ENCODE measurements around the gene RAX2.
"Not testable (repeated sequence)": the region's sequence is repeated elsewhere in the genome, so short reads cannot be mapped to it uniquely, and the experiment has no call there.

The RAX2 gene

DNA sequence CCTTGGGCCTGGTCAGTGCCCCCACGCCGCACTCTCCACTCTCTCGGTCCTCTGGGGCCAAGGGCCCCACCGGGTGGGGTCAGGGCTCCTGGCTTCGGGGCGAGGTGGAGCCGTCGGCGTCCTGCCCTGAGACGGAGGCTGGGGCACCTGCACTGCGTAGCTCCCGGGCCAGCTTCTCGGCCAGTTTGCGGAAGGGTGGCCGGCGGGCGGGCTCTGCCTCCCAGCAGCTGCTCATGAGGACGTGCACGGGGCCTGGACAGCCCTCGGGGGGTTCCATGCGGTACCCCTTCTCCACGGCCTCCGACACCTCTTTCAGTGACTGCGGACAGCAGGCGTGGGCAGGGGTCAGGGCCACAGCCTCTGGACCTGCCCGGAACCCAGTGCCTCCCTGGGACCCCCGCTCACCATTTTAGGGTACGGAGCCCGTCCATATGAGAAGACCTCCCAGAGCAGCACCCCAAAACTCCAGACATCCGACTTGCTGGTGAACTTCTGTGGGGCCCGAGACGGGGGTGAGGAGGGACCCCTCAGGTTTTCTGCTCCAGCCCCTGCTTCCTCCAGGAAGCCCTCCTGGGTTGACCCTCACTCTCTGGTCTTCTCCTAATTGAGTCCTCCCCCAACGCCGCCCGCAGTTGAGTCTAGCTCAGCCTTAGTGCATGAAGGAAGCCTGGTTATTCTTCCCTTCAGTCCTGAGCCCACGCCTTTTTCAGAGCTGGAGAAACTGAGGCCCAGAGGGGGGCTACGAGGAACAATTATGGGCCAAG is 6.3 kb upstream of the RAX2 start:
- no peak for DNase-seq (ENCODE audit: low spot score)

DNA sequence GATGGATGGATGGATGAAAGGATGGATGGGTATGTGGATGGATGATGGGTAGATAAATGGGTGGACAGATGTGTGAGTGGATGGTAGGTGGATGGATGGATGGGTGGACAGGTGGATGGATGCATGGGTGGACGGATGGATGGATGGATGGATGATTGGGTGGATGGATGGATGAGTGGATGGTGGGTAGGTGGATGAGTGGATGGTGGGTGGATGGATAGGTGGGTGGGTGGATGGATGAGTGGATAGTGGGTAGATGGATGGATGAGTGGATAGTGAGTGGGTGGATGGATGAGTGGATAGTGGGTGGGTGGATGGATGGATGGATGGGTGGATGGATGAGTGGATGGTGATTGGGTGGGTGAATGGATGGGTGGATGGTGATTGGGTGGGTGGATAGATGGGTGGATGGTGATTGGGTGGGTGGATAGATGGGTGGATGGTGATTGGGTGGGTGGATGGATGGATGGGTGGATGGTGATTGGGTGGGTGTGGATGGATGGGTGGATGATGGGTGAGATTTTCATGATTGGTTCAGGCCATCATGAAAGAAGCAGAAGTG is 4.5 kb upstream of the RAX2 start:
- DNase-seq (ENCODE audit: low spot score): no peak

GRCh38 chr19:3775831-3776230 is 3.8 kb upstream of the RAX2 start:
- no peak for DNase-seq (ENCODE audit: low spot score)

- DNase-seq (ENCODE audit: low spot score): no peak
Observed at GRCh38 chr19:3775374-3775711, 3.3 kb upstream of the RAX2 start.

DNA sequence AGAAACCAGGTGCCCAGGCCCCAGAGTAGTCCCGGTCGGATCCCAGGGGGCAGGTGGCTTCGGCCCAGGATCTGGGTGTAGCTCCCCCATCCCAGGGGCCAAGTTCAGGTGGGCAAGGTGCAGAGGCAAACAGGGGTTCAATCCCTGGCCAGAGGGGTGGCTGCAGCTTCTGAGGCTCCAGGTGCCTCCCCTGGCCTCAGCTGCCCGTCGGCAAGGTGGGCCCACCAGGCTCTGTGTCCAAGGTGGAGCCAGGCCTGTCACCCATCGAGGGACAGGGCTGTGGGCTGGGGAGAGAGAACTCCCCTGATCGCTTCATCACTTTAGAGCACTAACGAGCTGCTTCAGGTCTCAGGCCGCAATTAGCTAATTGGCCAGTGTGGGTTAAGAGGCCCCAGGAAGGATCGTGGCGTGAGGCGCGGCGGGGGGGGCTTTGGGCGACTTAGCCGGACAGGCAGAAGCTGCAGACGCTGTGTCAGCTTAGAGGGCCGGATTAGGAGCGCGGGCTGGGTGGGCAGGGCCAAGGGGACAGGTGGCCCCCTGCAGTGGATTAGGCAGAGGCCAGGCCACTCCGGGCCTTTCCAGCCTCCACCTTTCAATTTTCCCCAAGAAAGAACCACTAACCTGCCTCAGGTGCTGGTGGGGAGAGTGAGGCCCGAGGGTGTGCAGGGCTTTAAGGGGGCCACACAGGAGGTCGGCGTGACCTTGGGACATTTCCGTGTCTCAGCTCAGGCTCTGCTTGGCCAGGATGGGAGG is 2.8 kb upstream of the RAX2 start:
- DNase-seq (ENCODE audit: low spot score): no peak

DNA sequence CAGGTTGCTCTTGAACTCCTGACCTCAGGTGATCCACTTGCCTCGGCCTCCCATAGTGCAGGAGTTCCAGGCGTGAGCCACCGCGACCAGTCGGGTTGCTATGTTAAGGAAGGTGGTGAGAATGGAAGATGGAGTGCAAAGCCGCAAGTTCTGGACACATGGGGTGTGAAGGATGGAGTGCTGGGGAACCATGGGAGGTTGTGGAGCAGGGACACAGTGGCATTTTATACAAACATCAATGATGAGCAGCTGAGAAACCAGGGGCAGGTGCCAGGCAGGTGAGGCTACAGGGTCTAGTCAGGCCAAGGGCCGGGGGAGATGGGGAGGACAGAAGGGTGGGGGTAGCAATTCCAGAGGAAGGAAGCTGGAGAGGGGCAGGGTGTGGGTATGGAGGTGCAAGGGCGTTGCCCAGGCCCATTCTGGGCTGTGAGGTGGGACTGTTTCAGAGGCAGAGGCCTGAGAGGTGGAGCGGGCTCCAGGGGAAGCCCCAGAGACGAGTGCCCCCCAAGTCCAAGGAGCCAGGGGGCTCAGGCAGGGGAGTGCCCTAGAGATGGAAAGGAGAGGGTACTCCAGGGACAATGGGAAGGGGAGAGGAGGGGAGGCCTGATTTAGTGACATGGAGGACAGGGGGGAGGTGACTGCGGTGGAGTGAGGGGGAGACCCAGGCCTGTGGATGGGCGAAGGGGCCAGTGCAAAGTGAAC is 1.9 kb upstream of the RAX2 start:
- no peak for DNase-seq (ENCODE audit: low spot score)

DNA sequence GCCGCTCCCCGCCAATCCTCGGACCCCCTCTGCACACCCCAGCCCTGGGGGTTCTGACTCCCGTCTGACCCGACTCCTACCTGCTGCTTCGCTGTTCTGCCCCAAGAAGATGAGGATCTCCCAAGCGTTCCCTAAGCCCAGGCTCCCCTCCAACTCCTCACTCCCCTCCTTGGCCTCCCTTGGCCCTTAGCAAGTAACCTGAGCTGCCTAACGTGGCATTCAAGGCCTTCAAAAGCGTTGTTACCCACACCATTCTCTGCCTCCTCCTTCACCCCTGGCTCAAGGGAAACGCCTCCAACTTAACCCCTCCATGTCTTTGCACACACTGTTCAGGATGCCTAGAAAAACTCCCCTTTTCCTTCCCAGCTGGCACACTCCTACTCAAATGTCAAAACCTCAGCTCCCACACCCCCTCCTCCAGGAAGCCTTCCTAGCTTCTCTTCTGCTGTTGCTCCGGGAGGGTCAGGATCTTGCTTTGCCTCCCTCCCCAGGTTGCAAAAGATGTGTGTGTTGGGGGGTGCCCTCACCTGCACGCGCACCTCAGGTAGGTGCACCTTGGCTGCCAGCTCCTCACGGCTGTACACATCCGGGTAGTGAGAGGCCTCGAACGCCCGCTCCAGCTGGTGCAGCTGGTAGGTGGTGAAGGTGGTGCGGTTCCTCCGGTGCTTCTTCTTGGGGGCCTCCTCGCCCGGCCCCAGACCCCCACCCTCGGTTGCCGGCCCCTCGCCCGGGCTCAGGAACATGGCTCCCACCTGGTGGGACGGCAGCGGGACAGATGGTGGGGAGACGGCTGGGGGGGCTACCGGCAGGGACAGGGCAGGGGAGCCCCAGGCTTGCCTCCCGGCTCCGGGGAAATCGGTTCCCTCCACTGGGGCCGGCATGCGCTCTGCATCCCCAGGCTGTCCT is 775 bp downstream of the RAX2 start:
- no peak for DNase-seq (ENCODE audit: low spot score)

GRCh38 chr19:3770136-3770999 is 1.7 kb downstream of the RAX2 start:
- no peak for DNase-seq (ENCODE audit: low spot score)

GRCh38 chr19:3769494-3769893 is 2.5 kb downstream of the RAX2 start:
- DNase-seq (ENCODE audit: low spot score): no peak

DNA sequence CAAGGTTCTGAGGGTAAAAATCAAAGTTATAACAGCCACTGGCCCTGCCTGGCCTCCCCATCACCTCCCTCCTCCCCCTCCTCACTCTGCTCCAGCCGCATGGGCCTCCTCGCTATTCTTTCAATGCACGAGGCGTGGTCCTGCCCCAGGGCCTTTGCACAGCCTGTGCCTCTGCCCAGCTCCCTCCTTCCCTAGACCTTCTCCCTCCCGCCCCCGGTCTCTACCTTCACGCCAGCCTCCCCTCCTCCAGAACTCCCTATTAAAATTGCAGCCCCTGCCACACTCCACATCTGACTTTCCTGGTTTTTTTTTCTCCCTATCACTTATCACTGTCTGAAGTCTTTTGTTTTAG is 3.3 kb downstream of the RAX2 start:
- DNase-seq (ENCODE audit: low spot score): no peak

- DNase-seq (ENCODE audit: low spot score): no peak
Observed at GRCh38 chr19:3768015-3768747, 3.8 kb downstream of the RAX2 start.

DNA sequence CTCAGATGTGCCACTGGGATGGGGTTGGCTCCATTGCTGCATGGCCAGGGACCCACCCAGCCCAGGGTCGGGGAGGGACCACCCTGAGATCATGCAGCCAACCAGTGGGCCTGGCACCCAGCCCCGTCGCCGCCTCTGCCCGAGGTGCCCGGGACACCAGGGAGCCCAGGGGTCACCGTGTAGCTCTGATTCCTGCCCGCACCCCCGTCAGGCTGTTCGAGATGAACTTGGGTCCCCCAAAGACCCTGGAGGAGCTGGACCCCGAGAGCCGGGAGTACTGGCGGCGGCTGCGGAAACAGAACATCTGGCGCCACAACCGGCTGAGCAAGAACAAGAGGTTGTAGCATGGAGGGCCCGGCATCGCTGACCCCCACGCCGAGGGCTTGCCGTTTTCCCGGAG is 5.0 kb downstream of the RAX2 start:
- no peak for DNase-seq (ENCODE audit: low spot score)

DNA sequence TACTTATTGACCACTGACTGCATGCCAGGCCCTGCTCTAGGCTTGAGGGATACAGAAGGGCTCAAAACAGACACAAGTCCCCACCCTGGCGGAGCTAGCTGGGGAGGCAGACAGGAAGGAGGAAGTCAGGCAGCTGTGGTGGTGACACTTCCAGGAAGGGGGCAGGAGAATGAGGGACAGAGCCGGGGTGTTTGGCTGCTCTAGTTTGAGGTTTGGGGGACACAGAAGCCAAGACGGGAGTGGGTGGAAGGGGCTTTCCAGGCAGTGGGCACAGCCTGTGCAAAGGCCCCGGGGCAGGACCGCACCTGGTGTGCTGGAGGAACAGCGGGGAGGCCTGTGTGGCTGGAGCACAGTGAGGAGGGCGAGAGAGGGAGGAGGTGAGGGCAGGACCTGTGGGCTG is 5.5 kb downstream of the RAX2 start:
- DNase-seq (ENCODE audit: low spot score): no peak

GRCh38 chr19:3765757-3766156 is 6.3 kb downstream of the RAX2 start:
- not testable (repeated sequence) for DNase-seq (ENCODE audit: low spot score)

DNA sequence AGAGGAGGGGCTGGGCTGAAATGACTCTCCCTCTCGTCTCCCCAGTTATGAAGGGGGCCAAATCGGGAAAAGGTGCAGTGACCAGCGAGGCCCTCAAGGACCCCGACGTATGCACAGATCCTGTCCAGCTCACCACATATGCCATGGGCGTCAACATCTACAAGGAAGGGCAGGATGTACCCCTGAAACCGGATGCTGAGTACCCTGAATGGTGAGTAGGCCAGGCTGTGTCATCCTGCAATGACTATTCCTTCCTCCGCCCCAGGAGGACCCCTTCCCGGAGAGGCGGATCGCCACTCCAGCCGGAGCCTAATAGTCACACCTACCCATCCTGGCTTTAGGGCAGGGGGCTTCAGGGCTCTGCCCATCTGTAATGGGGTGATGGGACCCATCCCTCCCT is 6.9 kb downstream of the RAX2 start:
- DNase-seq (ENCODE audit: low spot score): no peak

DNA sequence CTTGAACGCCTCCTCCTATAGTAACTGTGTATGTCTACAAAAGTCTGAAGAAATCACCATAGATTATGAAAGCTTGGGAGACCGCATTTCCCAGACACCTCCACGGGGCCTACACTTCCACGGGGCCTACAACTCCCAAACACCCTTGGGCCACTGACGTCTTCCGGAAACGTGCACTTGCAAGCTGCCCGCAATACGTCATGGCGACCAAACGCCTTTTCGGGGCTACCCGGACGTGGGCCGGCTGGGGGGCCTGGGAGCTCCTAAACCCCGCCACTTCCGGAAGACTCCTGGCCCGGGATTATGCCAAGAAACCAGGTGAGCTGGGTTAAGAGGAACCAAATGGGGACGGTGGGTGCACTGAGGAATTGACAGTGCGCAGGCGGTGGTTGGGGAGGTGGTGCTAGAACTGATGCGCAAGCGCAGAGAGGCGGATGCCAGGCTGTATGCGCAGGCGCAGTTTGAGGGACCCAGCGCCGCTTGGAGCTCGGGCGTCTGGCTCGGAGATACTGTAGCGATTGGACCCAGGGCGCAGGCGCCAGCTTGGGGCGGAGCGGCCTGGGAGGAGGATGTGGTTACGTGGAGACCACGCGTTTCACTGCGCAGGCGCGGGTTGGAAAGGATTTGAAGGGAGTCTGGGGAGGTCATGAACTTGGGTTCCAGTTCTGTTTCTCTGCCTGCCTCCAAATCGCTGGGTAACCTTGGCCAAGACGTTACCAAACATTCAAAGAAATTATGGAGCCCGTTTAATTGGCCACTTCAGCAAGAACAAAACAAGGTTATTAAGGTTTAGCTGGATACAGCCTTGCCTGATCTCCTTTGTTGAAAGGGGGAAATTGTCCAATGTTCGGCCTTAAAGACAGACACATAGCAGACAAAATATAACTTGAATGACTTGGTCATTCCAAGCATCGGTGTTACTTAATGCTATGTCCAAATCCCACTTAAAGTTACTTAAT is 9.2 kb downstream of the RAX2 start, which contains the start of gene MRPL54:
TSS of gene MRPL54 (plus strand) at position 182 of the 959 bp plus-strand sequence. CDS start at position 201, 19 bp downstream.
- DNase-seq (ENCODE audit: low spot score): peak; percentile 98

GRCh38 chr19:3762130-3762473 is 9.9 kb downstream of the RAX2 start:
- DNase-seq (ENCODE audit: low spot score): no peak

GRCh38 chr19:3761382-3762129 is 10.5 kb downstream of the RAX2 start, which contains the start of gene APBA3:
Gene APBA3 (minus strand): TSS chr19:3761692. CDS start chr19:3760264, 1,428 bp downstream.
- DNase-seq (ENCODE audit: low spot score): peak; percentile 84

Data from SK-N-DZ (cell line).